ENCODE data around the gene PPP3R1.
"Not testable (repeated sequence)": the region's sequence is repeated elsewhere in the genome, so short reads cannot be mapped to it uniquely, and the experiment has no call there.

The PPP3R1 gene

GRCh38 chr2:68188831-68189230 is 63.5 kb downstream of the PPP3R1 start:
- no peak for DNase-seq (ENCODE audit: low spot score)

- DNase-seq (ENCODE audit: low spot score): no peak
Measured at GRCh38 chr2:68187329-68187728, 65.0 kb downstream of the PPP3R1 start.

- peak; percentile 77 for DNase-seq (ENCODE audit: low spot score)
Measured at GRCh38 chr2:68185541-68186164, 66.7 kb downstream of the PPP3R1 start.

GRCh38 chr2:68182902-68183301 is 69.4 kb downstream of the PPP3R1 start:
- DNase-seq (ENCODE audit: low spot score): no peak

GRCh38 chr2:68178954-68179627 is 73.2 kb downstream of the PPP3R1 start:
- no peak for DNase-seq (ENCODE audit: low spot score)

- no peak for DNase-seq (ENCODE audit: low spot score)
Measured at GRCh38 chr2:68178432-68178831, 73.9 kb downstream of the PPP3R1 start.

GRCh38 chr2:68177541-68177940 is 74.8 kb downstream of the PPP3R1 start:
- DNase-seq (ENCODE audit: low spot score): no peak

GRCh38 chr2:68176657-68177056 is 75.7 kb downstream of the PPP3R1 start:
- no peak for DNase-seq (ENCODE audit: low spot score)

GRCh38 chr2:68175210-68175609 is 77.1 kb downstream of the PPP3R1 start:
- DNase-seq (ENCODE audit: low spot score): not testable (repeated sequence)

GRCh38 chr2:68172990-68173700 is 79.2 kb downstream of the PPP3R1 start:
- no peak for DNase-seq (ENCODE audit: low spot score)

GRCh38 chr2:68172521-68172920 is 79.8 kb downstream of the PPP3R1 start:
- no peak for DNase-seq (ENCODE audit: low spot score)

GRCh38 chr2:68171684-68172083 is 80.6 kb downstream of the PPP3R1 start:
- no peak for DNase-seq (ENCODE audit: low spot score)

GRCh38 chr2:68171146-68171545 is 81.2 kb downstream of the PPP3R1 start:
- no peak for DNase-seq (ENCODE audit: low spot score)

GRCh38 chr2:68169308-68169707 is 83.0 kb downstream of the PPP3R1 start:
- DNase-seq (ENCODE audit: low spot score): peak; percentile 44

GRCh38 chr2:68167186-68167585 is 85.1 kb downstream of the PPP3R1 start:
- DNase-seq (ENCODE audit: low spot score): no peak

GRCh38 chr2:68163641-68164040 is 88.7 kb downstream of the PPP3R1 start:
- no peak for DNase-seq (ENCODE audit: low spot score)

GRCh38 chr2:68158134-68158447 is 94.2 kb downstream of the PPP3R1 start:
- no peak for DNase-seq (ENCODE audit: low spot score)

GRCh38 chr2:68157402-68158133 is 94.8 kb downstream of the PPP3R1 start, which contains the start of gene PNO1:
TSS of gene PNO1 (plus strand) at chr2:68157888. CDS start at chr2:68157935, 47 bp downstream.
- peak; percentile 97 for DNase-seq (ENCODE audit: low spot score)

GRCh38 chr2:68157002-68157401 is 95.3 kb downstream of the PPP3R1 start:
- DNase-seq (ENCODE audit: low spot score): no peak

- DNase-seq (ENCODE audit: low spot score): peak; percentile 28
Measured at GRCh38 chr2:68156419-68156818, 95.9 kb downstream of the PPP3R1 start.

GRCh38 chr2:68155618-68156017 is 96.7 kb downstream of the PPP3R1 start:
- no peak for DNase-seq (ENCODE audit: low spot score)

GRCh38 chr2:68152681-68153347 is 99.5 kb downstream of the PPP3R1 start:
- DNase-seq (ENCODE audit: low spot score): no peak
